Stimulated activated naive CD8-positive, alpha-beta T cell treated with anti-CD3 and anti-CD28 coated beads, Interleukin-15, Interleukin-2, amounts not matched to agents 100 U/mL and 50 U/mL, for 24 hours (primary cell): ENCODE results near the gene ANKRD24.
"Not testable (repeated sequence)": the region's sequence is repeated elsewhere in the genome, so short reads cannot be mapped to it uniquely, and the experiment has no call there.

Experiments used
- ATAC-seq: fragments of 150-1000 bp; cut with Tn5 transposase; one replicate; pipeline ENCODE4 v1.10.0; 2021
- DNase-seq: peaks from one replicate; pipeline ENCODE4 v3.0.0; 2021

ANKRD24 gene

DNA sequence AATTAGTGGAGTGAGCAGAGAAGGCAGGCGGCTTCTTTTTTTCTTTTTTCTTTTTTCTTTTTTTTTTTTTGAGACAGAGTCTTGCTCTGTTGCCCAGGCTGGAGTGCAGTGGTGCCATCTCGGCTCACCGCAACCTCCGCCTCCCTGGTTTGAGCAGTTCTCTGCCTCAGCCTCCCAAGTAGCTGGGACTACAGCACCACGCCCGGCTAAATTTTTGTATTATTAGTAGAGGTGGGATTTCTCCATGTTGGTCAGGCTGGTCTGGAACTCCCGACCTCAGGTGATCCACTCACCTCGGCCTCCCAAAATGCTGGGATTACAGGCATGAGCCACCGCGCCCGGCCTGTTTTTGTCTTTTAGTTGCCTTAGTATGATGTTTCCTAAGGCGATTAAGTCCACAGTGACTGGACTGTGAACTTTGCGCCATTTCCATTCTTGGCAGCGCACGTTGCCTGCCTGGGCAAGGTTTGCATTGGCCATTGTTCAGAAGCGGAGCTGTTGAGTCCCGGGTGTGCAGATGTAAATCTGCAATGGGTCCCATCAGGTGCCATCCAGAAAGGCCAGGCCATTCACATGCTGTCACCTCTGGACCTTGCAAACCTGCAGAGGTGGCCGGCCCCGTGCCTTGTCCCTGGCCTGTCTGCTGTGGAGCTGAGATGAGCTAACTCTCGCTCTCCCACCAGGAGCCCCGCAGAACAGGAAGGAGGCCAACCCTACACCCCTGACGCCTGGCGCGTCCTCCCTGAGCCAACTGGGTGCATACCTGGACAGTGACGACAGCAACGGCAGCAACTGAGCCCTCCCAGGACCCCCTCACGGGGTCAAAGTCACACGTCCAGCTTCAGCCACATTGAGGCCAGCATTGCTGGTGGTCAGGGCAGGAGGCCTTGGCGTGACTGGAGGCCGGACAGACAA lies 85.7 kb downstream of the ANKRD24 start:
- ATAC-seq = no peak
- DNase-seq = no peak

- DNase-seq = no peak
- no peak for ATAC-seq
Measured at GRCh38 chr19:4268816-4269430, 86.4 kb downstream of the ANKRD24 start.

DNA sequence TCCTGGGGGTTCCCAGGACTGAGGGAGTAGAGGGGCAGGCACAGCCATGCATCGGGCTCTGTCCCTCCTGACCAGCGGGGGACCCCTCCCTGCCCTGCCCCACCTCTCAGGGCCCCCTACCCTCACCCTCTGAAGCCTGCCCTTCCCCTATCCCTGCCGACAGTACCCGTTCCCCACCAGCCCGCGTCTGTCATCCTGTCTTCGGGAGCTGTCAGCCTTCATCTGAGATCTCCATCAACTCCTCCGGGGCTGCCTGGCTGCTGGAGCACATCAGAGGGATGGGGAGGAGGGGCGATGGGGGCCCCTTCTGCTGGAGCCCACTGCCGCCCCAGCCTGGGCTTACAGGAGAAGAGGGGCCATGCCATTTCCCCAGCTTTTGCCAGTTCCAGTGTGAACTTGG lies 90.4 kb downstream of the ANKRD24 start:
- ATAC-seq = no peak

GRCh38 chr19:4274321-4274686 lies 91.8 kb downstream of the ANKRD24 start:
- not testable (repeated sequence) for DNase-seq, ATAC-seq

More for the DNA sequence above, 90.4 kb downstream of the ANKRD24 start:
- no peak for DNase-seq
